K562 (cell line): ENCODE data around the gene MBNL1. TPM values are rescaled to one million over a fixed set of nuclear protein-coding genes. Genes with fewer than 3 reads are reported as not detected.

Experiments
- ATAC-seq: fragments of 200-7000 bp; cut with Tn5 transposase; 3 replicates; pipeline ENCODE4 v1.9.1; 2020; ENCODE audit warnings: moderate library complexity
- BruUV-seq: library from RNA; stranded (reverse); fragments of 400-500 nt; replicated peaks from 2 replicates; lab custom pipeline; 2021; lab: Mats Ljungman, UMichigan
- CTCF ChIA-PET: fragments of 300-600 bp; formaldehyde crosslinking; extraction: SDS; loops from one replicate; lab custom pipeline; 2021; ENCODE audit warnings: low intra/inter-chr PET ratio; lab: Yijun Ruan, JAX
- POLR2A ChIA-PET: fragments of 300-600, 350-650 bp; sonication (Branson Sonifier 250); formaldehyde crosslinking; extraction: SDS; loops from one replicate; lab custom pipeline; 2021; ENCODE audit warnings: antibody characterized with exemption, inconsistent platforms; lab: Yijun Ruan, JAX
- DNase-seq, 4 experiments: peaks; one replicate each; pipeline versions ENCODE4 v3.0.0 to v3.0.0-alpha.2; 2011 to 2018; ENCODE audit warnings: low spot score in 3 of 4, mixed read lengths in 3 of 4; ENCODE audit errors: extremely low read depth in 1 of 4
- FAIRE-seq: peaks from 2 replicates; lab custom pipeline; 2011; peaks lifted over from hg19 to GRCh38; lab: Jason Lieb, UNC
- H2AFZ ChIP-seq: 2 replicates; pipeline ENCODE4 v1.6.0; 2011; ENCODE audit warnings: low read depth, low read length, control low read depth, inconsistent platforms
- H3K27ac ChIP-seq: fragments of 200-600 bp; 3 replicates; pipeline ENCODE4 v1.8.0; 2011; ENCODE audit warnings: low read depth, mild to moderate bottlenecking, control low read depth, inconsistent platforms, low read length, moderate library complexity, mixed read lengths; ENCODE audit errors: extremely low read depth
- H3K27me3 ChIP-seq, 2 experiments: fragments of 300-600 bp in 1 of 2; 2 replicates in 1 of 2; 3 replicates in 1 of 2; pipeline versions ENCODE4 v1.6.0 to v1.8.0; 2011; ENCODE audit warnings: inconsistent platforms in 2 of 2, low read length in 2 of 2, mild to moderate bottlenecking in 1 of 2, mixed read lengths in 1 of 2, moderate library complexity in 1 of 2; ENCODE audit not compliant: control insufficient read depth in 2 of 2, insufficient read depth in 2 of 2
- H3K36me3 ChIP-seq: fragments of 300-600 bp; 3 replicates; pipeline ENCODE4 v1.8.0; 2011; ENCODE audit warnings: mild to moderate bottlenecking, low read length, inconsistent platforms; ENCODE audit not compliant: control insufficient read depth, insufficient read depth
- H3K4me1 ChIP-seq, 2 experiments: fragments of 200-600 bp in 1 of 2; replicated peaks in 1 of 2; 2 replicates in 1 of 2; 3 replicates in 1 of 2; pipeline versions ENCODE4 v1.5.1 to v1.8.0; 2011; ENCODE audit warnings: inconsistent platforms in 2 of 2, low read length in 2 of 2, mild to moderate bottlenecking in 1 of 2, mixed read lengths in 1 of 2, moderate library complexity in 1 of 2; ENCODE audit not compliant: control insufficient read depth in 2 of 2, insufficient read depth in 2 of 2
- H3K4me2 ChIP-seq: 2 replicates; pipeline ENCODE4 v1.6.1; 2011; ENCODE audit warnings: low read length, control low read depth, inconsistent platforms, mixed read lengths; ENCODE audit not compliant: insufficient read depth
- H3K4me3 ChIP-seq: fragments of 200-600 bp; sonication (generic), shearing (Covaris generic); 2 replicates; pipeline ENCODE4 v1.5.1; 2016; ENCODE audit warnings: control low read depth, inconsistent platforms
- H3K79me2 ChIP-seq: fragments of 200-600 bp; 3 replicates; pipeline ENCODE4 v1.8.0; 2011; ENCODE audit warnings: low read length, inconsistent platforms; ENCODE audit not compliant: control insufficient read depth, insufficient read depth
- H3K9ac ChIP-seq, 2 experiments: 2 replicates each; pipeline versions ENCODE4 v1.6.0 to v1.6.1; 2011; ENCODE audit warnings: low read depth in 2 of 2, low read length in 2 of 2, control low read depth in 1 of 2, inconsistent platforms in 1 of 2, mild to moderate bottlenecking in 1 of 2, mixed read lengths in 1 of 2; ENCODE audit not compliant: insufficient read depth in 1 of 2
- H3K9me1 ChIP-seq: one replicate; pipeline ENCODE4 v1.6.0; 2011; ENCODE audit warnings: inconsistent platforms, mild to moderate bottlenecking, low read length, moderate library complexity; ENCODE audit not compliant: control insufficient read depth, insufficient read depth
- H3K9me3 ChIP-seq: replicated peaks from 2 replicates; pipeline ENCODE4 v1.5.1; 2011; ENCODE audit warnings: low read depth, low read length, inconsistent platforms; ENCODE audit not compliant: control insufficient read depth, insufficient read depth
- H4K20me1 ChIP-seq: replicated peaks from 2 replicates; pipeline ENCODE4 v1.6.1; 2011; ENCODE audit warnings: low read length, inconsistent platforms, mixed read lengths; ENCODE audit not compliant: control insufficient read depth, insufficient read depth
- POLR2AphosphoS5 ChIP-seq: IDR thresholded peaks from 2 replicates; pipeline ENCODE4 v1.6.1; 2011; ENCODE audit warnings: mild to moderate bottlenecking, low read depth, low read length, moderate library complexity; ENCODE audit not compliant: control insufficient read depth, insufficient read depth
- WGBS: fragments of 100-300 bp; shearing (Covaris generic); methylation state at CpG from one replicate; pipeline ENCODE4 v1.1.6; 2016; ENCODE audit warnings: low coverage, mixed read lengths; ENCODE audit not compliant: insufficient coverage; ENCODE audit errors: missing lambda C conversion rate; 5-methylcytosine and 5-hydroxymethylcytosine counted together
- in situ Hi-C: fragments of 300-500 bp; cut with MboI; formaldehyde crosslinking; loops from 4 replicates; pipeline ENCODE4 v1.15.0; 2018; ENCODE audit warnings: inconsistent platforms, mixed read lengths
- intact Hi-C: fragments of 100-400 bp; cut with micrococcal nuclease; formaldehyde crosslinking; loops from 2 replicates; pipeline ENCODE4 v1.14.2; 2022
- polyA plus RNA-seq, 8 experiments: library from polyadenylated mRNA; depleted of rRNA in 4 of 8; stranded (reverse) in 5 of 8; unstranded in 3 of 8; fragments of >200 nt; fragmentation: Nextera tagmentation in 2 of 8; fragmentation: Illumina TruSeq in 1 of 8; extraction: Ambion mirVana in 2 of 8; extraction: Trizol in 1 of 8; gene quantifications; 2 replicates each; pipeline versions ENCODE4 v1.2.1 to v1.2.3, GENCODE V29; 2011 to 2014; ENCODE audit warnings: inconsistent platforms in 1 of 8, missing spikeins in 1 of 8
- total RNA-seq, 7 experiments: library from RNA; depleted of rRNA in 6 of 7; stranded (reverse); fragments of >200 nt in 6 of 7; fragmentation: Illumina TruSeq in 2 of 7; extraction: Trizol in 2 of 7; gene quantifications; 2 replicates each; pipeline versions ENCODE4 v1.2.1 to v1.2.3, GENCODE V29; 2011 to 2021; ENCODE audit warnings: low replicate concordance in 1 of 7
- TF ChIP-seq, protein P1 (sequence below), 2 experiments: fragments of 450-650 bp; IDR thresholded peaks; 2 replicates each; pipeline ENCODE4 v1.6.1; 2016; ENCODE audit warnings: mild to moderate bottlenecking in 2 of 2, borderline replicate concordance in 1 of 2, low read depth in 1 of 2, moderate library complexity in 1 of 2

The MBNL1 gene
- total and polyA plus RNA-seq, 9 of the 15 experiments (the other 6 are each of a cell fraction or from before 2014, with no cell fraction given): 70.3 to 243 (median 220) TPM

DNA sequence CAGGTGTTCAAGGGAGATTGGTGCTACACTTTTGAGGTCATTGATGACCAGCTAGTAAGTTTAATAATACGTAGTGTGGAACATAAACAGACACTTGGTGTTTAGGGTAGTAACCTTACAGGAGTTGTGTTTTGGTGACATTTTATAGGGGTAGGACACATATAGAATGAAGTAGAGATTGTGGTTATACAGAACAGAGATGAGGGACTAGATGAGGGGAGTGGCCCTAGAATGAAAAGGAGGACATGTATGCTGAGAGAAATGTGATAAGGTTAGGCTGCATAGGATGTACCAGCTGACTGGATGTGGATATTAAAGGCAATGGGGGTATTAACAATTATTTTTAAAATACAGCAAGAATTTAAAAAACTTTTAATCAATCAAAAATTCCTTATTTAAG is 8.0 kb downstream of the MBNL1 start:
- H3K27me3 ChIP-seq: no peaks in the 10 kb centered on the region
- POLR2A ChIA-PET: interaction anchor here (0.7 to 1.2 kb wide), 3 partner anchors 9 to 118 kb away, joined by 3 to 4 read pairs (median 3); no protein-coding TSS in a partner anchor
- no peaks in the 10 kb centered on the region for H3K9me3 ChIP-seq
- intact Hi-C loops: loop anchor here (10.0 kb wide), 2 partner anchors 888 to 1672 kb away; partner anchors contain the start of genes RAP2B and SELENOT
- no peak for FAIRE-seq
- ATAC-seq: peak; percentile 49
- peaks cover 14 to 40% of the 10 kb centered on the region in 2 experiments for H3K4me1 ChIP-seq
- no peak overlapping the region for H3K4me3 ChIP-seq
- no TSS peak for BruUV-seq
- no peak overlapping the region for H3K9ac ChIP-seq
- peak in 1 of 4 experiments; percentile 47 for DNase-seq
- CTCF ChIA-PET: no interaction called here
- peaks cover 40% of the 10 kb centered on the region for H4K20me1 ChIP-seq
- in situ Hi-C loops: no loop called here
- H3K36me3 ChIP-seq: peaks cover 25% of the 10 kb centered on the region
- peak overlapping the region; percentile 28; the same call in 1 of the 2 replicates for H3K4me2 ChIP-seq
- peaks cover 100% of the 10 kb centered on the region for H3K79me2 ChIP-seq
- WGBS: 19% methylated on average over 1 of the region's 1 CpG
- no peak overlapping the region for H2AFZ ChIP-seq
- H3K27ac ChIP-seq: no peak overlapping the region
- TF ChIP-seq, protein P1, sequence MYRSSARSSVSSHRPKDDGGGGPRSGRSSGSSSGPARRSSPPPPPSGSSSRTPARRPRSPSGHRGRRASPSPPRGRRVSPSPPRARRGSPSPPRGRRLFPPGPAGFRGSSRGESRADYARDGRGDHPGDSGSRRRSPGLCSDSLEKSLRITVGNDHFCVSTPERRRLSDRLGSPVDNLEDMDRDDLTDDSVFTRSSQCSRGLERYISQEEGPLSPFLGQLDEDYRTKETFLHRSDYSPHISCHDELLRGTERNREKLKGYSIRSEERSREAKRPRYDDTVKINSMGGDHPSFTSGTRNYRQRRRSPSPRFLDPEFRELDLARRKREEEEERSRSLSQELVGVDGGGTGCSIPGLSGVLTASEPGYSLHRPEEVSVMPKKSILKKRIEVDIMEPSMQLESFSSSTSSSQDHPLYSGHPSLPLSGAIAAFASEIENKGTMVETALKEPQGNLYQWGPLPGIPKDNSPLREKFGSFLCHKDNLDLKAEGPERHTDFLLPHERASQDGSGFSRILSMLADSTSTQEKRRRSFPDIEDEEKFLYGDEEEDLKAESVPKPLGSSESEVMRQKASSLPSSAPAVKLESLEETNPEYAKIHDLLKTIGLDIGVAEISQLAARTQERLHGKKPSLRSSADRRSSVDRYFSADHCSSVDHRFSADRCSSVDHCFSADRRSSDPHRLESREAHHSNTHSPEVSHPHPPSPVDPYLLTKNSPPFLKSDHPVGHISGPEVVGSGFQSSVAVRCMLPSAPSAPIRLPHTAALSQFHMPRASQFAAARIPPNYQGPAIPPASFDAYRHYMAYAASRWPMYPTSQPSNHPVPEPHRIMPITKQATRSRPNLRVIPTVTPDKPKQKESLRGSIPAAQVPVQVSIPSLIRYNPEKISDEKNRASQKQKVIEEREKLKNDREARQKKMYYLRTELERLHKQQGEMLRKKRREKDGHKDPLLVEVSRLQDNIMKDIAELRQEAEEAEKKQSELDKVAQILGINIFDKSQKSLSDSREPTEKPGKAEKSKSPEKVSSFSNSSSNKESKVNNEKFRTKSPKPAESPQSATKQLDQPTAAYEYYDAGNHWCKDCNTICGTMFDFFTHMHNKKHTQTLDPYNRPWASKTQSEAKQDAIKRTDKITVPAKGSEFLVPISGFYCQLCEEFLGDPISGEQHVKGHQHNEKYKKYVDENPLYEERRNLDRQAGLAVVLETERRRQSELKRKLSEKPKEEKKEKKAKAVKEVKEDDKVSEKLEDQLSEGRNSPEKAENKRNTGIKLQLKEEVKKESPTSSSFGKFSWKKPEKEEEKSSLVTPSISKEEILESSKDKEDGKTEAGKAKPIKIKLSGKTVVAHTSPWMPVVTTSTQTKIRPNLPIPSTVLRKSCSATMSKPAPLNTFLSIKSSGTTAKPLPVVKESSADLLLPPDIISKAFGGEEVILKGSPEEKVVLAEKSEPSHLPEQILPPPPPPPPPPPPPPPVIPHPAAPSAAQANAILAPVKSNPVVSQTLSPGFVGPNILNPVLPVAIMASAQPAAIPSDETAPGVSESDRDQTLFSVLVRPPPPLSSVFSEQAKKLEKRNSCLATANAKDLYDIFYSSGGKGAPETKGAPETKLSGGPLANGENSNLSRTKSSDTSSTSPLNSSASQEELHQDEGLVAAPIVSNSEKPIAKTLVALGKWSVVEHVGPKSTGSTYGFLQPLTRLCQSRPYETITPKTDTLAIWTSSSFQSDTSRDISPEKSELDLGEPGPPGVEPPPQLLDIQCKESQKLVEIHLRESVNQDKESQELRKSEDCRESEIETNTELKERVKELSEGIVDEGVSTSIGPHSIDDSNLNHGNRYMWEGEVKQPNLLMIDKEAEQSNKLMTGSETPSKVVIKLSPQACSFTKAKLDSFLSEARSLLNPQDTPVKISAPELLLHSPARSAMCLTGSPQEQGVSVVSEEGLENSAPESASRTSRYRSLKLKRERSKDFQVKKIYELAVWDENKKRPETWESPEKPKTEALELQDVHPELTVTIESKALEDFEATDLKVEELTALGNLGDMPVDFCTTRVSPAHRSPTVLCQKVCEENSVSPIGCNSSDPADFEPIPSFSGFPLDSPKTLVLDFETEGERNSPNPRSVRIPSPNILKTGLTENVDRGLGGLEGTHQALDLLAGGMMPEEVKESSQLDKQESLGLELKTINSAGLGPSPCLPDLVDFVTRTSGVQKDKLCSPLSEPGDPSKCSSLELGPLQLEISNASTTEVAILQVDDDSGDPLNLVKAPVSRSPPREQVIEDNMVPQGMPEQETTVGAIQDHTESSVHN (IDR thresholded peaks at IDR 0.05; ENCODE audit: borderline replicate concordance in 1 of 2, low read depth in 1 of 2): no peak
- TF ChIP-seq POLR2AphosphoS5: peak; percentile 20; the same call in 1 of the 2 replicates
- peaks cover 9% of the 10 kb centered on the region for H3K9me1 ChIP-seq
